RWPE1 (cell line): ENCODE measurements around the gene CDK14.

Source experiments
- CTCF ChIA-PET: fragments of 350-600 bp; sonication (Branson Sonifier 250); formaldehyde crosslinking; extraction: SDS; loops from one replicate; lab custom pipeline; 2021; lab: Yijun Ruan, JAX
- POLR2A ChIA-PET: fragments of 400-600 bp; formaldehyde crosslinking; extraction: SDS; loops from one replicate; lab custom pipeline; 2020; ENCODE audit warnings: antibody characterized with exemption; ENCODE audit not compliant: low non-redundant PET; lab: Yijun Ruan, JAX
- DNase-seq: peaks from one replicate; pipeline ENCODE4 v3.0.0; 2012; ENCODE audit warnings: low spot score
- H3K27ac ChIP-seq: fragments of 450-650 bp; 2 replicates; pipeline ENCODE4 v1.5.1; 2017
- TF ChIP-seq, protein P1 (sequence below): fragments of 450-650 bp; conservative IDR thresholded peaks from 2 replicates; pipeline ENCODE4 v1.5.1; 2017; ENCODE audit warnings: low read depth, mild to moderate bottlenecking

The CDK14 gene

DNA sequence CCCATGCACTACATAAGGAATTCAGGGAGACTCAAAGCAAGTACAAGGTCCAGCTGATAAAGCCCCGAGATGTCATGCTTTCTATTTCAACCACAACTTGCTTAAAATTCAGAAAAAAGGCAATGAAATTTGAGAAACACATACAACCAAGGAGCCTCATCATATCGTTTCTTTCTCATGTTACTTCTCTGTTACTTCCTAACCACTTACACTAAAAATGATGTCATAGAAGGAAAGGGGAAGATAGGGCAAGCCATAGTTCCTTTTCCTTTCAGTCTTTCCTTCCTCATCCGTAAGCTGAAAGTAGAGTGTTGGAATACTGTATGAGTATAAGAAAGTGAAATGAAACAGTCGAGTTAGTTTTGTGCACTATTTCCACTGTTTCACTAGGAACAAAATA is 27.9 kb upstream of the CDK14 start:
- ChIA-PET CTCF (interaction anchor here (0.8 kb wide), 1 partner anchor 39 kb away, joined by 3 read pairs; no protein-coding TSS in a partner anchor), POLR2A (no interaction called here)
- DNase-seq: no peak
- H3K27ac ChIP-seq: no peak overlapping the region
- TF ChIP-seq, protein P1, sequence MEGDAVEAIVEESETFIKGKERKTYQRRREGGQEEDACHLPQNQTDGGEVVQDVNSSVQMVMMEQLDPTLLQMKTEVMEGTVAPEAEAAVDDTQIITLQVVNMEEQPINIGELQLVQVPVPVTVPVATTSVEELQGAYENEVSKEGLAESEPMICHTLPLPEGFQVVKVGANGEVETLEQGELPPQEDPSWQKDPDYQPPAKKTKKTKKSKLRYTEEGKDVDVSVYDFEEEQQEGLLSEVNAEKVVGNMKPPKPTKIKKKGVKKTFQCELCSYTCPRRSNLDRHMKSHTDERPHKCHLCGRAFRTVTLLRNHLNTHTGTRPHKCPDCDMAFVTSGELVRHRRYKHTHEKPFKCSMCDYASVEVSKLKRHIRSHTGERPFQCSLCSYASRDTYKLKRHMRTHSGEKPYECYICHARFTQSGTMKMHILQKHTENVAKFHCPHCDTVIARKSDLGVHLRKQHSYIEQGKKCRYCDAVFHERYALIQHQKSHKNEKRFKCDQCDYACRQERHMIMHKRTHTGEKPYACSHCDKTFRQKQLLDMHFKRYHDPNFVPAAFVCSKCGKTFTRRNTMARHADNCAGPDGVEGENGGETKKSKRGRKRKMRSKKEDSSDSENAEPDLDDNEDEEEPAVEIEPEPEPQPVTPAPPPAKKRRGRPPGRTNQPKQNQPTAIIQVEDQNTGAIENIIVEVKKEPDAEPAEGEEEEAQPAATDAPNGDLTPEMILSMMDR: no peak

DNA sequence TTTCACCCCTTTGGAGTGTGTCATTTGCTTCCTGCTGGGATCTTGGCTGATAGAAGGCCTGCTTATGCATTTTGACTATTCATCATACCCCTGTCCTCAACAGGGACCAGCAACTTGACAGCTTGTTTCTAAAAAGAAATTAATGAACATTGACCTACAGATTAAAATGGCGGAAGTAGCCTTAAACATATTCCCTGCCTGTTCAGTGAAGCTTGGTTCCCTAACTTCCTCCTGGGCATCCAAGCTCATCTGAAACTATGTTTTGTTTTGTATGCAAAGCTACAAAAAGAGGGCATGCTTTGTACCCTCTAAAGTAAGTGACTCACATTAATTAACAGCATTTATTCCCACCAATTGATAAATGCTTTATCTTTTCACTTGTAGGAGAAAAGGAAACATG is 26.8 kb upstream of the CDK14 start:
- H3K27ac ChIP-seq: no peak overlapping the region
- TF ChIP-seq, protein P1: no peak
- DNase-seq: no peak
- ChIA-PET CTCF (no interaction called here), POLR2A (no interaction called here)

DNA sequence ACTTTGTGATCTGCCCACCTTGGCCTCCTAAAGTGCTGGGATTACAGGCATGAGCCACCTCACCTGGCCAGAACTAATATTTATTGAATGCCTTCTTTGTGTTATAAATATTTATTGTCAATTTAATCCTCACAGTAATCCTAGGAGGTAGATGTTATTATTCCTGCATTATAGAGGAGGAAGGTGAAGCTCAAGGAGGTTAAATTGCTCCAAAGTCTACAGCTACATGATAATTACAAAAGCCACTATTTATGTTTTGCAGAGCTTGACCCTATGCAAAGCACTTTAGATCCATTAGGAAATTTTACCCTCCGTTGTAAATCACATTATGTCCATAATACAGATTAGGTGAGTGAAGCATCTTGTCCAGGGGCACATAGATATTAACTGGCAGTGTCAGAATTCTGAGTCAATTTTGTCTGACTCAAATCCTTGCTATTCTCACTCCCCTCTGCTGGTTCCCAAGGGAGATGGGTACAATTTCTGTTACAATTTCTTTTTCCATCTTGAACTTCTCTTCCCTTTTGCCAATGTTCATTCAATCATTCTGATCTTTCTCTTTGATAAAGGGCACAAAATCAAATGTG is 25.7 kb upstream of the CDK14 start:
- ChIA-PET CTCF (no interaction called here), POLR2A (no interaction called here)
- TF ChIP-seq, protein P1: no peak
- no peak for DNase-seq
- no peak overlapping the region for H3K27ac ChIP-seq

DNA sequence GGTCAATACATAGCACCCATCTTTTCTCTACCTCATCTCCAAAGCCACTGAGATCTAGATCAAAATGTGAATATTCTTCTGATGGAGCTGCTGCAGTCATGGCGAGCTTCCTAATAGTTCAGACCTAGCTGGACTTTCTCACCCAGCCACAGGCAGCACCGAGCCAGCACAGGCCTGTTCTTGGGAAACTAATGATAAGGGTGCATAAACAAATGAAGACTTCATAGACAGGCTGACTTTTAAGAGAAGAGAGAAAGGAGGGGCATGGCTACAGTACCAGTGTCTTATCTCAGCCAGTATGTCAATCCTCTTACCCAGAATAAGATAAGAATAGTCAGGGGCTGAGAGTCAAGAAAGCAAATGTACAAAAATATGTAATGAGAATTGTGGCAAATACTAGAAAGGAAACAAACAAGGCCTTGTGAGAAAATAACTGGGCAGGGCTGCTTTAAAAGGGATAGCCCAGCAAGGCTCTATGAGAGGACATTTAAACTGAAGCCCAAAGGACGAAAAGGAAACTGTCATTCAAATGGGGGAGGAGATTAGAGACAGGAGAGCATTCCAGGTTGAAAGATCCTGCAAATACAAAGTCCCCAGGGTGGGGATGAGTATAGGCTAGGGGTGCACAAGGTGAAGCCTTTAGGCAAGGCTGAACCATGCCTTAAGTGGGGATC is 21.8 kb upstream of the CDK14 start:
- H3K27ac ChIP-seq: no peak overlapping the region
- TF ChIP-seq, protein P1: no peak
- CTCF ChIA-PET: no interaction called here
- POLR2A ChIA-PET: no interaction called here
- no peak for DNase-seq

DNA sequence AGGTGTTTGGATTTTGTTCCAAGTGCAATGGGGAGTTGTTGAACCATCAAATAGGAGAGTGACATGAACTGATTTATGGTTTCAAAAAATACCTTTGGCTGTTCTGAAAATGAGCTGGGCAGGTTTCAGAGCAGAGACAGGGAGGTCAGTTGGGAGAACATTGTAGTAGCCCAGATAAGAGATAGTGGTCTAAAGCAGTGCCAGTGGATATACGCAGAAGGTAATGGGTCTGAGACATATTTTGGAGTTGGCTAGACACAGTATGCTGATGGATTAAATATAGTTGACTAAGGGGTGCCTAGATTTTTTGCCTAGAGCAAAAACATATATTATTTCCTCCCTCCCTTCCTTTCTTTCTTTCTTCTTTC is 21.3 kb upstream of the CDK14 start:
- no peak overlapping the region for H3K27ac ChIP-seq
- POLR2A ChIA-PET: no interaction called here
- TF ChIP-seq, protein P1: no peak

DNA sequence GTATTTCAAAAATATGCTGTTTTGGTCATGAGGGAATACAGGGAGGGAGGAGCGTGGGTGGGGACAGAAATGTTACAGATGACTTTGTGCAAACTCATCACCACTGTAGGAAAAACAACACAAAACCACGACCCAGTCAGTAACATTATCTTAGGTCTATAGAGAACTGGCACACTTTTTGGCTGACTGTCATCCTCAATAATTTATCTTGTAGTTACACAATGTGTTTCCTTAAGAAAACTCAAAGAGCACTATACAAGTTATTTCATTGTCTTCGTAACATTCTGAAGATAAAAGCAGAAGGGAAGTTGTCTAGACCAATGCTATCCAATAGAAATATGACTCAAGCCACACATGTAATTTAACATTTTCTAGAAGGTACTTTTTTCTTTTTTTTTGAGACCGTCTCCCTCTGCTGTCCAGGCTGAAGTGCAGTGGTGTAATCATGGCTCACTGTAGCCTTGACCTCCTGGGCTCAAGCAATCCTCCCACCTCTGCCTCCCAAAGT is 16.9 kb upstream of the CDK14 start:
- ChIA-PET POLR2A (no interaction called here), CTCF (interaction anchor here (0.7 kb wide), 1 partner anchor 43 kb away, joined by 4 read pairs; no protein-coding TSS in a partner anchor)
- DNase-seq: peak; percentile 56
- TF ChIP-seq, protein P1: no peak
- peak overlapping the region; percentile 85 for H3K27ac ChIP-seq

More for the DNA sequence above, 21.3 kb upstream of the CDK14 start:
- no peak for DNase-seq
- CTCF ChIA-PET: no interaction called here
